ENCODE data around the gene NLRC4. TPM values are rescaled to one million over a fixed set of nuclear protein-coding genes. Genes with fewer than 3 reads are reported as not detected.

The NLRC4 gene
- total and polyA plus RNA-seq, 7 donors = 0.16 to 0.75 (median 0.30) TPM

DNA sequence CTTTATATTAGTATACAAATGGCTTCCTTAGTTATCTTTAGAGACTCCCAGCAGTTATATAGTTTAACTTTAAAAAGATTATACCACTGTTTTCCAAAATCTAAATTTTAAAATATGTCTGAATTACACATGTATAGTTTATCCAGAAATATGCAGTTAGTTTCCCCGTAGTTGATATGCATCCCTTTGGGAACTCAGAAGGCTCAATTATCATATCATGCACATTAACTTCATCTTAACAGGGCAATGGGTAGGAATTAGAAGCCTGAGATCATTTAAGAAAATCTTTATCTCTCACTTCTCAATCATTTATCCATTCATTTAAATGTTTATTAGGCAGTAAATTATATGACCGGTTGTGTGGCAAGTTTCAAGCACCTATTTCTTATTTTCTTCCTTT is 27.2 kb downstream of the NLRC4 start:
- H3K27me3 ChIP-seq (ENCODE audit: insufficient read depth in 3 of 3, low read length in 2 of 3) = no peaks in the 10 kb centered on the region
- peaks cover 0 to 50% of the 10 kb centered on the region in 2 donors for H3K36me3 ChIP-seq (ENCODE audit: insufficient read depth in 1 of 2, low read depth in 1 of 2)
- no peaks in the 10 kb centered on the region for H3K9me3 ChIP-seq
- no peak overlapping the region for H3K27ac ChIP-seq
- no peak overlapping the region for H3K4me3 ChIP-seq
- TF ChIP-seq, protein P1, sequence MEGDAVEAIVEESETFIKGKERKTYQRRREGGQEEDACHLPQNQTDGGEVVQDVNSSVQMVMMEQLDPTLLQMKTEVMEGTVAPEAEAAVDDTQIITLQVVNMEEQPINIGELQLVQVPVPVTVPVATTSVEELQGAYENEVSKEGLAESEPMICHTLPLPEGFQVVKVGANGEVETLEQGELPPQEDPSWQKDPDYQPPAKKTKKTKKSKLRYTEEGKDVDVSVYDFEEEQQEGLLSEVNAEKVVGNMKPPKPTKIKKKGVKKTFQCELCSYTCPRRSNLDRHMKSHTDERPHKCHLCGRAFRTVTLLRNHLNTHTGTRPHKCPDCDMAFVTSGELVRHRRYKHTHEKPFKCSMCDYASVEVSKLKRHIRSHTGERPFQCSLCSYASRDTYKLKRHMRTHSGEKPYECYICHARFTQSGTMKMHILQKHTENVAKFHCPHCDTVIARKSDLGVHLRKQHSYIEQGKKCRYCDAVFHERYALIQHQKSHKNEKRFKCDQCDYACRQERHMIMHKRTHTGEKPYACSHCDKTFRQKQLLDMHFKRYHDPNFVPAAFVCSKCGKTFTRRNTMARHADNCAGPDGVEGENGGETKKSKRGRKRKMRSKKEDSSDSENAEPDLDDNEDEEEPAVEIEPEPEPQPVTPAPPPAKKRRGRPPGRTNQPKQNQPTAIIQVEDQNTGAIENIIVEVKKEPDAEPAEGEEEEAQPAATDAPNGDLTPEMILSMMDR (IDR thresholded peaks at IDR 0.05) = no peak
- DNase-seq (no peak), ATAC-seq (no peak)
- WGBS, 3 donors = 85 to 90% (median 85%) methylated on average over 2 of the region's 2 CpGs
- H3K4me1 ChIP-seq = no peaks in the 10 kb centered on the region
- intact Hi-C loops (cut with DNase I) = no loop called here

DNA sequence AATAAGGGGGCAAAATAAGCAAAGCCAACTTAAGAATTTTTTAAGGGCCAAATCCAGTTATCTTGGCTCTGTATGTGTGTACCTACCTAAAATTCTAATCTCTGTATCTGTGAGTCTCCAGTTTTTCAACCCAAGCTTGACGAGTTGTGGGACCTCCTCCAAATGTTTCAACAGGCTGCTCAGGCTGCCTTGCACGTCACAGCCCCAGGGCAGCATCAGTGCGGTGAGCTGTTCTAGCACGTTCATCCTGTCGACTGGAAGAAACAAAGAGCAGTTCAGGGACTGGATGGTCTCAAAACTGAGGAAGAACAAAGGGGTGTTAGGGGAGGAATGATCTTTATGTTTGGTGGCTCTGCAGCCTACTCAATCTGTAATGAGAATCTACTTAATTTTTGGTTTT is 29.4 kb downstream of the NLRC4 start:
- intact Hi-C loops (cut with DNase I) = no loop called here
- H3K4me3 ChIP-seq = no peak overlapping the region
- DNase-seq (no peak), ATAC-seq (no peak)
- H3K9me3 ChIP-seq = no peaks in the 10 kb centered on the region
- peaks cover 0 to 56% of the 10 kb centered on the region in 2 donors for H3K36me3 ChIP-seq (ENCODE audit: insufficient read depth in 1 of 2, low read depth in 1 of 2)
- H3K27ac ChIP-seq = no peak overlapping the region
- no peaks in the 10 kb centered on the region for H3K4me1 ChIP-seq
- no peaks in the 10 kb centered on the region for H3K27me3 ChIP-seq (ENCODE audit: insufficient read depth in 3 of 3, low read length in 2 of 3)
- TF ChIP-seq, protein P1 (IDR thresholded peaks at IDR 0.05) = no peak
- 89 to 91% (median 91%) methylated on average over 5 of the region's 5 CpGs for WGBS, 3 donors

DNA sequence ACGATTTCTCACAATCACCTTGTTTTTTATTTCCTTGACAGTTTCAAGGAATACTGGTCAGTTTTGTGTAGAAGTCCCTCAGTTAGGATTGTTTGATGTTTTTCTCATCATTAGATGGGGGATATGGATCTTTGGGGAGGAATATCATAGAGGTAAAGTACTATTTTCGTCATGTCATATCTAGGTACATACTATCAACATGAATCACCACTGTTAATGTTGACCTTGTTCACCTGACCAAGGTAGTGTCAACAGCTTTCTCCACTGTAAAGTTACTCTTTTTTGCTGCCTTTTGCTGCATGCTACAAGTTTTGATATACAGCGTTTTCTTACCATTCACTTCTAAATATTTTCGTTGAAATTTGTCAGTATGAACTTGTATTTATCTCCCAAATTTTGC is 32.7 kb downstream of the NLRC4 start:
- H3K27me3 ChIP-seq (ENCODE audit: insufficient read depth in 3 of 3, low read length in 2 of 3) = no peaks in the 10 kb centered on the region
- no peak overlapping the region for H3K4me3 ChIP-seq
- DNase-seq (no peak), ATAC-seq (no peak)
- H3K27ac ChIP-seq = no peak overlapping the region
- H3K36me3 ChIP-seq (ENCODE audit: insufficient read depth in 1 of 2, low read depth in 1 of 2) = peaks cover 0 to 45% of the 10 kb centered on the region in 2 donors
- H3K4me1 ChIP-seq = no peaks in the 10 kb centered on the region
- no peaks in the 10 kb centered on the region for H3K9me3 ChIP-seq
- TF ChIP-seq, protein P1 (IDR thresholded peaks at IDR 0.05) = no peak
- intact Hi-C loops (cut with DNase I) = no loop called here
- WGBS, 3 donors = 93 to 98% (median 96%) methylated on average over 4 of the region's 4 CpGs

DNA sequence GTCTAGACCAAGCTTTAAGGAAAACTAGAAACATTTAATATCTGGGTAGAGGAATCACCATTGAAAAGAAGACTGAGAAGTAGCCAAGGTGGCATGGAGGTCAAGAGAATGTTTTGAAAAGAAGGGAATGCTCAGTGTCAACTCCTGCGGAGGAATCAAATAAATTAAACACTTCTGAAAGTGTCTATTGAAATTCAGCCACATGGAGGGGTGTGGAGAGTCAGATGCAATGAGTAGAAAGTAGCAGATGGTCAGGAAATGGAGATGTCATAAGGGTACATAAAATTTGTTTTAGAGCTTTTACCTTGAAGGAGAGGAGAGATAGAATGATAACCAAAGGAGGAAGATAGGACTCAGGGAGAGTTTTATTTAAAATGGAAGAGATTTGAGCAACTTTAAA is 35.1 kb downstream of the NLRC4 start:
- 54 to 73% (median 58%) methylated on average over 1 of the region's 1 CpG for WGBS, 3 donors
- TF ChIP-seq, protein P1 (IDR thresholded peaks at IDR 0.05) = no peak

GRCh38 chr2:32228181-32228580 is 36.5 kb downstream of the NLRC4 start:
- Histone ChIP-seq H3K36me3 (ENCODE audit: insufficient read depth in 1 of 2, low read depth in 1 of 2) (peaks cover 4 to 53% of the 10 kb centered on the region in 2 donors), H3K9me3 (no peaks in the 10 kb centered on the region), H3K4me1 (no peaks in the 10 kb centered on the region), H3K27me3 (ENCODE audit: insufficient read depth in 3 of 3, low read length in 2 of 3) (no peaks in the 10 kb centered on the region), H3K27ac (no peak overlapping the region), H3K4me3 (no peak overlapping the region)
- intact Hi-C loops (cut with DNase I) = no loop called here
- TF ChIP-seq, protein P1 (IDR thresholded peaks at IDR 0.05) = no peak
- ATAC-seq (no peak), DNase-seq (no peak)
- whole genome bisulfite sequencing, 3 donors = 81 to 90% (median 85%) methylated on average over 2 of the region's 2 CpGs

More for the DNA sequence above, 35.1 kb downstream of the NLRC4 start:
- Histone ChIP-seq H3K27ac (no peak overlapping the region), H3K27me3 (ENCODE audit: insufficient read depth in 3 of 3, low read length in 2 of 3) (no peaks in the 10 kb centered on the region), H3K36me3 (ENCODE audit: insufficient read depth in 1 of 2, low read depth in 1 of 2) (peaks cover 4 to 48% of the 10 kb centered on the region in 2 donors), H3K9me3 (no peaks in the 10 kb centered on the region), H3K4me3 (no peak overlapping the region), H3K4me1 (no peaks in the 10 kb centered on the region)
- DNase-seq (no peak), ATAC-seq (no peak)
- intact Hi-C loops (cut with DNase I) = no loop called here

Data from psoas muscle (tissue), 8 donors.